SK-N-SH (cell line): ENCODE results near the gene FJX1. TPM values are rescaled to one million over a fixed set of nuclear protein-coding genes. Genes with fewer than 3 reads are reported as not detected.

ENCODE experiments used
- CTCF ChIA-PET: fragments of 300-600, 350-600 bp; formaldehyde crosslinking; extraction: SDS; loops from one replicate; lab custom pipeline; 2021; lab: Yijun Ruan, JAX
- POLR2A ChIA-PET: fragments of 350-600 bp; sonication (Branson Sonifier 250); formaldehyde crosslinking; extraction: SDS; loops from one replicate; lab custom pipeline; 2020; ENCODE audit warnings: antibody characterized with exemption, inconsistent platforms; lab: Yijun Ruan, JAX
- DNase-seq: peaks from one replicate; pipeline ENCODE4 v3.0.0; 2012
- H2AFZ ChIP-seq: fragments of 200-600 bp; sonication (generic); 2 replicates; pipeline ENCODE4 v1.8.1; 2016; ENCODE audit warnings: antibody characterized with exemption, mild to moderate bottlenecking, low read depth
- H3F3A ChIP-seq: fragments of 200-600 bp; sonication (generic); replicated peaks from 2 replicates; pipeline ENCODE3; 2016; ENCODE audit warnings: antibody characterized with exemption, mild to moderate bottlenecking; ENCODE audit not compliant: insufficient read depth
- H3K27ac ChIP-seq, 2 experiments: fragments of 200-500 bp in 1 of 2; fragments of 200-600 bp in 1 of 2; sonication (Bioruptor generic) in 1 of 2; sonication (generic), shearing (Covaris generic) in 1 of 2; 2 replicates each; pipeline versions ENCODE4 v1.5.1 to v1.6.1; 2014 to 2016; ENCODE audit warnings: low read depth in 2 of 2, inconsistent platforms in 1 of 2, low read length in 1 of 2, mild to moderate bottlenecking in 1 of 2, mixed read lengths in 1 of 2
- H3K27me3 ChIP-seq: fragments of 200-600 bp; sonication (generic), shearing (Covaris generic); 2 replicates; pipeline ENCODE4 v1.6.1; 2016; ENCODE audit warnings: mixed run types; ENCODE audit not compliant: insufficient read depth
- H3K36me3 ChIP-seq, 2 experiments: fragments of 200-500 bp in 1 of 2; fragments of 200-600 bp in 1 of 2; sonication (Bioruptor generic) in 1 of 2; sonication (generic) in 1 of 2; replicated peaks in 1 of 2; 2 replicates each; pipeline versions ENCODE3 to v1.5.1; 2014 to 2016; ENCODE audit warnings: low read length in 1 of 2, mild to moderate bottlenecking in 1 of 2; ENCODE audit not compliant: insufficient read depth in 2 of 2, control insufficient read depth in 1 of 2
- H3K4me1 ChIP-seq, 2 experiments: fragments of 200-500 bp in 1 of 2; fragments of 200-600 bp in 1 of 2; sonication (Bioruptor generic) in 1 of 2; sonication (generic), shearing (Covaris generic) in 1 of 2; 2 replicates each; pipeline versions ENCODE4 v1.5.1 to v1.6.1; 2014 to 2016; ENCODE audit warnings: low read depth in 1 of 2, low read length in 1 of 2, mixed run types in 1 of 2; ENCODE audit not compliant: insufficient read depth in 2 of 2, control insufficient read depth in 1 of 2
- H3K4me2 ChIP-seq: fragments of 200-600 bp; sonication (generic), shearing (Covaris generic); 2 replicates; pipeline ENCODE4 v1.6.1; 2017; ENCODE audit warnings: mixed run types
- H3K4me3 ChIP-seq, 2 experiments: fragments of 200-500 bp in 1 of 2; fragments of 200-600 bp in 1 of 2; sonication (Bioruptor generic) in 1 of 2; sonication (generic), shearing (Covaris generic) in 1 of 2; 2 replicates each; pipeline versions ENCODE4 v1.5.1 to v1.8.1; 2014 to 2016; ENCODE audit warnings: low read depth in 2 of 2, inconsistent platforms in 1 of 2, low read length in 1 of 2, mild to moderate bottlenecking in 1 of 2, mixed read lengths in 1 of 2, moderate library complexity in 1 of 2
- H3K79me2 ChIP-seq: fragments of 200-600 bp; sonication (generic); 2 replicates; pipeline ENCODE4 v1.8.1; 2017; ENCODE audit warnings: mild to moderate bottlenecking; ENCODE audit not compliant: insufficient read depth
- H3K9ac ChIP-seq: fragments of 200-600 bp; sonication (generic); 2 replicates; pipeline ENCODE4 v1.6.1; 2017; ENCODE audit warnings: mixed run types
- H3K9me2 ChIP-seq: fragments of 200-600 bp; sonication (generic); 2 replicates; pipeline ENCODE4 v1.6.1; 2017; ENCODE audit warnings: mixed run types
- H3K9me3 ChIP-seq: fragments of 200-600 bp; sonication (generic); 2 replicates; pipeline ENCODE4 v1.6.1; 2017; ENCODE audit warnings: mixed run types, mild to moderate bottlenecking, moderate library complexity
- H4K20me1 ChIP-seq: fragments of 200-600 bp; sonication (generic); 2 replicates; pipeline ENCODE4 v1.6.1; 2017; ENCODE audit warnings: mild to moderate bottlenecking, mixed run types; ENCODE audit not compliant: insufficient read depth
- ELF1 ChIP-seq: IDR thresholded peaks from 2 replicates; pipeline ENCODE4 v1.4.0; 2012
- EZH2phosphoT487 ChIP-seq: fragments of 200-600 bp; sonication (generic); IDR thresholded peaks from 2 replicates; pipeline ENCODE4 v1.6.1; 2017; ENCODE audit warnings: low read depth, mixed run types, mild to moderate bottlenecking, antibody characterized with exemption, moderate library complexity, borderline replicate concordance
- FOXJ3 ChIP-seq: sonication (generic); formaldehyde crosslinking; IDR thresholded peaks from 2 replicates; pipeline ENCODE4 v1.5.1; 2020; ENCODE audit warnings: mild to moderate bottlenecking, missing genetic modification reagents
- FOXM1 ChIP-seq: IDR thresholded peaks from 2 replicates; pipeline ENCODE4 v1.4.0; 2012; ENCODE audit warnings: low read depth, mild to moderate bottlenecking
- MXI1 ChIP-seq: IDR thresholded peaks from 2 replicates; pipeline ENCODE4 v1.6.1; 2012; ENCODE audit warnings: mild to moderate bottlenecking, low read depth, low read length, improper control_type of control experiment
- POLR2AphosphoS5 ChIP-seq: IDR thresholded peaks from 2 replicates; pipeline ENCODE4 v1.6.1; 2012; ENCODE audit warnings: low read depth, low read length
- RCOR1 ChIP-seq: fragments of 150-350 bp; IDR thresholded peaks from 2 replicates; pipeline ENCODE4 v1.6.1; 2017; ENCODE audit warnings: antibody characterized with exemption, low read length
- RXRA ChIP-seq: IDR thresholded peaks from 2 replicates; pipeline ENCODE4 v1.4.0; 2012; ENCODE audit warnings: low read depth, mild to moderate bottlenecking, borderline replicate concordance
- SMC3 ChIP-seq: IDR thresholded peaks from 2 replicates; pipeline ENCODE4 v1.6.1; 2012; ENCODE audit warnings: low read depth, low read length, improper control_type of control experiment
- TAF1 ChIP-seq: IDR thresholded peaks from 2 replicates; pipeline ENCODE4 v1.6.1; 2012; ENCODE audit warnings: low read depth, mild to moderate bottlenecking, low read length, moderate library complexity, borderline replicate concordance
- TCF12 ChIP-seq: IDR thresholded peaks from 2 replicates; pipeline ENCODE4 v1.4.0; 2012
- TEAD4 ChIP-seq: IDR thresholded peaks from 2 replicates; pipeline ENCODE4 v1.4.0; 2012; ENCODE audit warnings: mild to moderate bottlenecking, borderline replicate concordance; ENCODE audit not compliant: insufficient read depth
- USF1 ChIP-seq: IDR thresholded peaks from 2 replicates; pipeline ENCODE4 v1.4.0; 2012; ENCODE audit warnings: low read depth, borderline replicate concordance
- ZBTB33 ChIP-seq: IDR thresholded peaks from 2 replicates; pipeline ENCODE4 v1.4.0; 2012; ENCODE audit warnings: low read depth, borderline replicate concordance
- WGBS: methylation state at CpG from one replicate; pipeline ENCODE4 v1.1.6; 2017; ENCODE audit warnings: low lambda C conversion rate; 5-methylcytosine and 5-hydroxymethylcytosine counted together
- polyA plus RNA-seq, 3 experiments: library from polyadenylated mRNA; depleted of rRNA; stranded (reverse); fragments of >200 nt; gene quantifications; 2 replicates each; pipeline ENCODE4 v1.2.3, GENCODE V29; 2012
- TF ChIP-seq, protein P1 (sequence below): IDR thresholded peaks from 2 replicates; pipeline ENCODE4 v1.6.1; 2012; ENCODE audit warnings: mild to moderate bottlenecking, low read depth, low read length, moderate library complexity

FJX1 gene
- polyA plus RNA-seq, 1 of the 3 experiments (the other 2 are of a cell fraction) = 34.5 TPM

DNA sequence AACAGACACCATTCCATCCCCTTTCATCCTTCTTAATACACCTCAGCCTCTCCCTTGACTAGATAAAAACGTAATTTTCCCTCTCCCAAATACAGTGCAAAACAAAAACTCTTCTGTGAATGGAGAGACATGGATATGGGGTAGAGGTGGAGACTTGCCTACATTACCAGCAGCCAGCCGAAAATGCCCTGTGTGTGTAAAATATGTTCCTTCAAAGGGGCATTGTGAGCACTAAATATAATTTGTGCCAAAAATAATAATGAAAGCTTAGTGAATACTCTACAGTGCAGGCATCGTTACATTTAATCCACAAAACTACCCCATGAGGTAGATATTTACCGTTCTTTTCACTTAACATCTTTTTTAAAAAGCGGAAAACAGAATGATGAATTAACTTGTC is 43.3 kb downstream of the FJX1 start (continued):
- TF ChIP-seq ZBTB33 (no peak), TEAD4 (no peak), TCF12 (no peak), FOXJ3 (no peak), FOXM1 (no peak)

- no peaks in the 10 kb centered on the region for H3K27me3 ChIP-seq
- ChIA-PET POLR2A (no interaction called here), CTCF (no interaction called here)
- peak overlapping the region; percentile 100 for H2AFZ ChIP-seq
- H3K36me3 ChIP-seq = peaks cover 3 to 30% of the 10 kb centered on the region in 2 experiments
- H3K9me3 ChIP-seq = 0 out of 2 replicates have a peak, but pooled peaks cover 12% of the 10 kb centered on the region
- peaks cover 12% of the 10 kb centered on the region for H3F3A ChIP-seq
- peak; percentile 15 for DNase-seq
- WGBS = 58% methylated on average over 12 of the region's 12 CpGs
- peak overlapping the region; percentile 78 to 79 for H3K27ac ChIP-seq
- no peaks in the 10 kb centered on the region for H3K9me2 ChIP-seq
- H3K79me2 ChIP-seq = peaks cover 43% of the 10 kb centered on the region
- H3K9ac ChIP-seq = peak overlapping the region; percentile 86
- H3K4me1 ChIP-seq = peaks cover 5 to 14% of the 10 kb centered on the region in 2 experiments; a peak in 2 of 4 replicates
- no peaks in the 10 kb centered on the region for H4K20me1 ChIP-seq
- peak overlapping the region; percentile 68 to 69 for H3K4me3 ChIP-seq
- H3K4me2 ChIP-seq = peak overlapping the region; percentile 94
- no peak for TF ChIP-seq USF1
- TF ChIP-seq RXRA = no peak
- no peak for TF ChIP-seq EZH2phosphoT487
- no peak for TF ChIP-seq FOXJ3
- no peak for TF ChIP-seq ELF1
- no peak for TF ChIP-seq TAF1
- TF ChIP-seq MXI1 = no peak
- no peak for TF ChIP-seq POLR2AphosphoS5
- TF ChIP-seq RCOR1 = no peak
- no peak for TF ChIP-seq SMC3
- TF ChIP-seq, protein P1, sequence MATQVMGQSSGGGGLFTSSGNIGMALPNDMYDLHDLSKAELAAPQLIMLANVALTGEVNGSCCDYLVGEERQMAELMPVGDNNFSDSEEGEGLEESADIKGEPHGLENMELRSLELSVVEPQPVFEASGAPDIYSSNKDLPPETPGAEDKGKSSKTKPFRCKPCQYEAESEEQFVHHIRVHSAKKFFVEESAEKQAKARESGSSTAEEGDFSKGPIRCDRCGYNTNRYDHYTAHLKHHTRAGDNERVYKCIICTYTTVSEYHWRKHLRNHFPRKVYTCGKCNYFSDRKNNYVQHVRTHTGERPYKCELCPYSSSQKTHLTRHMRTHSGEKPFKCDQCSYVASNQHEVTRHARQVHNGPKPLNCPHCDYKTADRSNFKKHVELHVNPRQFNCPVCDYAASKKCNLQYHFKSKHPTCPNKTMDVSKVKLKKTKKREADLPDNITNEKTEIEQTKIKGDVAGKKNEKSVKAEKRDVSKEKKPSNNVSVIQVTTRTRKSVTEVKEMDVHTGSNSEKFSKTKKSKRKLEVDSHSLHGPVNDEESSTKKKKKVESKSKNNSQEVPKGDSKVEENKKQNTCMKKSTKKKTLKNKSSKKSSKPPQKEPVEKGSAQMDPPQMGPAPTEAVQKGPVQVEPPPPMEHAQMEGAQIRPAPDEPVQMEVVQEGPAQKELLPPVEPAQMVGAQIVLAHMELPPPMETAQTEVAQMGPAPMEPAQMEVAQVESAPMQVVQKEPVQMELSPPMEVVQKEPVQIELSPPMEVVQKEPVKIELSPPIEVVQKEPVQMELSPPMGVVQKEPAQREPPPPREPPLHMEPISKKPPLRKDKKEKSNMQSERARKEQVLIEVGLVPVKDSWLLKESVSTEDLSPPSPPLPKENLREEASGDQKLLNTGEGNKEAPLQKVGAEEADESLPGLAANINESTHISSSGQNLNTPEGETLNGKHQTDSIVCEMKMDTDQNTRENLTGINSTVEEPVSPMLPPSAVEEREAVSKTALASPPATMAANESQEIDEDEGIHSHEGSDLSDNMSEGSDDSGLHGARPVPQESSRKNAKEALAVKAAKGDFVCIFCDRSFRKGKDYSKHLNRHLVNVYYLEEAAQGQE = no peak
Observed at GRCh38 chr11:35662061-35662648, 43.9 kb downstream of the FJX1 start.
